Lung (tissue), 12 donors: ENCODE data around the gene OBSCN. TPM values are rescaled to one million over a fixed set of nuclear protein-coding genes. Genes with fewer than 3 reads are reported as not detected.
A peak's percentile ranks its signal among the peaks of the same experiment; 100 is the strongest.

Experiments
- ATAC-seq: fragments of 200-7000 bp; cut with Tn5 transposase; one replicate; pipeline ENCODE4 v1.9.1; 2020; ENCODE audit warnings: moderate number of reproducible peaks; ENCODE audit not compliant: insufficient read depth, low FRiP score
- DNase-seq, 3 donors: peaks; one replicate each; pipeline ENCODE4 v3.0.0-alpha.2; 2013 to 2017
- H3K27ac ChIP-seq, 2 donors: one replicate each; pipeline ENCODE4 v1.5.1; 2013; ENCODE audit warnings: mild to moderate bottlenecking in 2 of 2, moderate library complexity in 2 of 2, control low read depth in 1 of 2, inconsistent platforms in 1 of 2, low read depth in 1 of 2, low read length in 1 of 2
- H3K27me3 ChIP-seq, 3 donors: one replicate each; pipeline ENCODE4 v1.5.1; 2013; ENCODE audit warnings: low read length in 2 of 3; ENCODE audit not compliant: control insufficient read depth in 3 of 3, insufficient read depth in 3 of 3
- H3K36me3 ChIP-seq, 4 donors: one replicate each; pipeline ENCODE4 v1.5.1; 2013; ENCODE audit warnings: low read length in 4 of 4, mild to moderate bottlenecking in 1 of 4, moderate library complexity in 1 of 4; ENCODE audit not compliant: control insufficient read depth in 4 of 4, insufficient read depth in 4 of 4
- H3K4me1 ChIP-seq, 5 donors: one replicate each; pipeline ENCODE4 v1.5.1; 2013; ENCODE audit warnings: low read length in 5 of 5, mild to moderate bottlenecking in 2 of 5, moderate library complexity in 1 of 5; ENCODE audit not compliant: control insufficient read depth in 5 of 5, insufficient read depth in 5 of 5
- H3K4me3 ChIP-seq: one replicate; pipeline ENCODE4 v1.5.1; 2013; ENCODE audit warnings: mild to moderate bottlenecking, control low read depth, moderate library complexity
- H3K9ac ChIP-seq, 2 donors: one replicate each; pipeline ENCODE4 v1.5.1; 2013; ENCODE audit warnings: low read length in 2 of 2, control low read depth in 1 of 2; ENCODE audit not compliant: insufficient read depth in 1 of 2
- H3K9me3 ChIP-seq, 4 donors: one replicate each; pipeline ENCODE4 v1.5.1; 2013; ENCODE audit warnings: low read length in 3 of 4, mild to moderate bottlenecking in 1 of 4, moderate library complexity in 1 of 4; ENCODE audit not compliant: control insufficient read depth in 4 of 4, insufficient read depth in 3 of 4
- CTCF ChIP-seq: IDR thresholded peaks from 2 replicates; pipeline ENCODE4 v1.5.1; 2012; ENCODE audit warnings: mild to moderate bottlenecking; ENCODE audit errors: control extremely low read depth, extremely low read depth
- WGBS, 2 donors: extraction: QIAGEN DNeasy Blood & Tissue Kit; methylation state at CpG; one replicate each; pipeline ENCODE4 v1.1.7; 2013; 5-methylcytosine and 5-hydroxymethylcytosine counted together
- polyA plus RNA-seq, 2 donors: library from polyadenylated mRNA; stranded (reverse); fragments of 200-250 nt; gene quantifications; one replicate each; pipeline ENCODE4 v1.2.1, GENCODE V29; 2013
- total RNA-seq, 2 donors: library from RNA; depleted of rRNA in 1 of 2; stranded (reverse); fragments of >200 nt in 1 of 2; gene quantifications; one replicate each; pipeline ENCODE4 v1.2.1, GENCODE V29; 2014 to 2021
- donor health status: control.
- donor health status: control.
- donor health status: Bipolar disorder and iron deficiency.
- donor health status: healthy.
- donor health status: DM: yes; HTN: yes; CAD: no.

OBSCN gene
- total and polyA plus RNA-seq, 4 donors, result 5.1 to 47.3 (median 25.4) TPM

- 94 to 96% methylated on average over 17 of the region's 17 CpGs for WGBS, 2 donors
- no peak overlapping the region for H3K27ac ChIP-seq
- no peak for ATAC-seq
- H3K9me3 ChIP-seq, result no peaks in the 10 kb centered on the region
- no peaks in the 10 kb centered on the region for H3K4me1 ChIP-seq
- no peak overlapping the region for H3K4me3 ChIP-seq
- no peaks in the 10 kb centered on the region for H3K27me3 ChIP-seq
- H3K36me3 ChIP-seq, result peaks cover 0 to 43% (median 5%) of the 10 kb centered on the region in 4 donors
- no peak for TF ChIP-seq CTCF
- H3K9ac ChIP-seq, result no peak overlapping the region
- DNase-seq, result peak in 1 of 3 donors; percentile 1
Observed at GRCh38 chr1:228282329-228283042, 74.6 kb downstream of the OBSCN start.

GRCh38 chr1:228283043-228283371 is 75.2 kb downstream of the OBSCN start:
- TF ChIP-seq CTCF, result no peak
- H3K27ac ChIP-seq, result no peak overlapping the region
- no peaks in the 10 kb centered on the region for H3K9me3 ChIP-seq
- ATAC-seq (no peak), DNase-seq (peak in 1 of 3 donors; percentile 12)
- no peak overlapping the region for H3K4me3 ChIP-seq
- H3K36me3 ChIP-seq, result peaks cover 0 to 44% (median 5%) of the 10 kb centered on the region in 4 donors
- no peaks in the 10 kb centered on the region for H3K4me1 ChIP-seq
- WGBS, 2 donors, result 90 to 91% methylated on average over 20 to 22 of the region's 22 CpGs
- no peak overlapping the region for H3K9ac ChIP-seq
- no peaks in the 10 kb centered on the region for H3K27me3 ChIP-seq

GRCh38 chr1:228283476-228284147 is 75.8 kb downstream of the OBSCN start:
- no peak overlapping the region for H3K27ac ChIP-seq
- no peaks in the 10 kb centered on the region for H3K4me1 ChIP-seq
- no peak for TF ChIP-seq CTCF
- DNase-seq (peak in 1 of 3 donors; percentile 4), ATAC-seq (no peak)
- 93 to 95% methylated on average over 20 of the region's 20 CpGs for whole genome bisulfite sequencing, 2 donors
- no peaks in the 10 kb centered on the region for H3K9me3 ChIP-seq
- H3K4me3 ChIP-seq, result no peak overlapping the region
- H3K27me3 ChIP-seq, result no peaks in the 10 kb centered on the region
- peaks cover 0 to 47% (median 7%) of the 10 kb centered on the region in 4 donors for H3K36me3 ChIP-seq
- H3K9ac ChIP-seq, result no peak overlapping the region
